CD4-positive, alpha-beta T cell (primary cell): ENCODE data around the gene PDGFC. TPM values are rescaled to one million over a fixed set of nuclear protein-coding genes. Genes with fewer than 3 reads are reported as not detected.

ENCODE experiments used
- ATAC-seq: fragments of 200-7000 bp; cut with Tn5 transposase; one replicate; pipeline ENCODE4 v1.10.0; 2022; ENCODE audit warnings: mild to moderate bottlenecking; ENCODE audit not compliant: poor library complexity
- CTCF ChIA-PET: fragments of 350-600 bp; sonication (Branson Sonifier 250); formaldehyde crosslinking; loops from one replicate; lab custom pipeline; 2021; ENCODE audit warnings: antibody characterized with exemption, inconsistent platforms; lab: Charles Lee
- POLR2A ChIA-PET: fragments of 350-600 bp; sonication (Branson Sonifier 250); formaldehyde crosslinking; loops from one replicate; lab custom pipeline; 2021; ENCODE audit warnings: antibody characterized with exemption, inconsistent platforms; lab: Charles Lee
- DNase-seq, 14 experiments: peaks; one replicate each; pipeline ENCODE4 v3.0.0-alpha.2; 2013 to 2020; ENCODE audit warnings: mixed read lengths in 2 of 14
- H3K27ac ChIP-seq, 2 donors: one replicate each; pipeline versions ENCODE4 v1.5.1 to v1.7.0; 2013; ENCODE audit warnings: low read length in 2 of 2, low read depth in 1 of 2, mild to moderate bottlenecking in 1 of 2
- H3K27me3 ChIP-seq, 2 experiments: 1 replicate in 1 of 2; 2 replicates in 1 of 2; pipeline versions ENCODE4 v1.6.1 to v1.7.0; 2013; ENCODE audit warnings: low read length in 2 of 2, control low read depth in 1 of 2, mild to moderate bottlenecking in 1 of 2, moderate library complexity in 1 of 2; ENCODE audit not compliant: insufficient read depth in 2 of 2, control insufficient read depth in 1 of 2
- H3K36me3 ChIP-seq: one replicate; pipeline ENCODE4 v1.6.1; 2013; ENCODE audit warnings: low read length, control low read depth; ENCODE audit not compliant: insufficient read depth
- H3K4me1 ChIP-seq: one replicate; pipeline ENCODE4 v1.6.1; 2013; ENCODE audit warnings: low read length, control low read depth; ENCODE audit not compliant: insufficient read depth
- H3K4me3 ChIP-seq: one replicate; pipeline ENCODE4 v1.5.1; 2013; ENCODE audit warnings: mild to moderate bottlenecking, low read length, moderate library complexity
- H3K9me3 ChIP-seq, 2 experiments: 1 replicate in 1 of 2; 2 replicates in 1 of 2; pipeline versions ENCODE4 v1.6.1 to v1.7.0; 2013; ENCODE audit warnings: low read length in 2 of 2, mild to moderate bottlenecking in 2 of 2, control low read depth in 1 of 2, moderate library complexity in 1 of 2; ENCODE audit not compliant: control insufficient read depth in 1 of 2, insufficient read depth in 1 of 2
- H3K27ac Mint-ChIP-seq: one replicate; pipeline ENCODE4 v1.8.0; 2020; ENCODE audit warnings: mixed read lengths
- H3K27me3 Mint-ChIP-seq: one replicate; pipeline ENCODE4 v1.8.0; 2021; ENCODE audit warnings: mixed read lengths
- H3K36me3 Mint-ChIP-seq: one replicate; pipeline ENCODE4 v1.8.0; 2021; ENCODE audit warnings: low read depth, mixed read lengths
- H3K4me1 Mint-ChIP-seq: one replicate; pipeline ENCODE4 v1.8.0; 2021; ENCODE audit warnings: low read depth, mixed read lengths
- H3K4me3 Mint-ChIP-seq: one replicate; pipeline ENCODE4 v1.8.0; 2020; ENCODE audit warnings: mild to moderate bottlenecking, mixed read lengths
- H3K9me3 Mint-ChIP-seq: one replicate; pipeline ENCODE4 v1.8.0; 2020; ENCODE audit warnings: mixed read lengths
- intact Hi-C, 2 experiments: fragments of 100-400 bp; cut with DNase I in 1 of 2; cut with micrococcal nuclease in 1 of 2; formaldehyde crosslinking; loops; one replicate each; pipeline versions ENCODE4 v1.15.1 to v1.9.0; 2023 to 2025; cut with DNase I, micrococcal nuclease
- total RNA-seq, 174 experiments: library from RNA in 2 of 174; stranded (reverse) in 2 of 174; gene quantifications; one replicate each; pipeline ENCODE4 v1.2.3 and lab custom pipeline; 2021 to 2026
- TF ChIP-seq, protein P1 (sequence below): fragments of 200-600 bp; IDR thresholded peaks from one replicate; pipeline ENCODE4 v1.8.0; 2022; ENCODE audit warnings: antibody characterized with exemption, mild to moderate bottlenecking

Gene PDGFC
- total RNA-seq, 2 experiments from 2014 or later, result not detected

- intact Hi-C loops, result no loop called here
- POLR2A ChIA-PET, result no interaction called here
- ATAC-seq, result no peak
These were observed 48.1 kb downstream of the PDGFC start for GRCh38 chr4:156923525-156923924.

DNA sequence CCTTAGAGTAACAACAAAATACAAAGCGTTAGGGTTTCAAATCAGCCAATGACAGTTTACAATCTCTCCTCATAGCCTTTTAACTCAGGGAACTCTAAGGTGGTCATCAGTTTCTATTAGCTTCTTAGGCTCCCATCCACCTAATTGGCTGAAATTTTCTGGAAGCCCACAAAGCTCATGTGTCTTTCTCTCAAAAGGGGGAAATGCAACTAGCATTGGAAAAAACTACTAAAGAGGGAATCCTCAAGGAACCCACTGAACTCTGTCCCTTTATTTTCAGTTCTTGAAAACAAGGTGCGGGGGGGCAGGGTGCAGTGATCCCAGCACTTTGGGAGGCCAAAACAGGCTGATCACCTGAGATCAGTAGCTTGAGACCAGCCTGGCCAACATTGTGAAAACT is 56.4 kb downstream of the PDGFC start:
- Mint-ChIP-seq H3K4me1 (no peaks in the 10 kb centered on the region), H3K27ac (no peak overlapping the region)
- H3K4me3 ChIP-seq, result no peak overlapping the region

More at GRCh38 chr4:156923525-156923924, 48.1 kb downstream of the PDGFC start:
- H3K9me3 ChIP-seq, result peaks cover 0 to 4% of the 10 kb centered on the region in 2 experiments
- H3K4me3 Mint-ChIP-seq, result no peak overlapping the region
- no peaks in the 10 kb centered on the region for H3K36me3 ChIP-seq
- H3K36me3 Mint-ChIP-seq, result no peaks in the 10 kb centered on the region
- H3K27me3 Mint-ChIP-seq, result no peaks in the 10 kb centered on the region
- peaks cover 8% of the 10 kb centered on the region for H3K9me3 Mint-ChIP-seq
- CTCF ChIA-PET, result no interaction called here
- no peaks in the 10 kb centered on the region for H3K4me1 Mint-ChIP-seq
- H3K4me1 ChIP-seq, result no peaks in the 10 kb centered on the region
- no peaks in the 10 kb centered on the region for H3K27me3 ChIP-seq
- no peak overlapping the region for H3K27ac ChIP-seq
- H3K27ac Mint-ChIP-seq, result no peak overlapping the region
- TF ChIP-seq, protein P1, sequence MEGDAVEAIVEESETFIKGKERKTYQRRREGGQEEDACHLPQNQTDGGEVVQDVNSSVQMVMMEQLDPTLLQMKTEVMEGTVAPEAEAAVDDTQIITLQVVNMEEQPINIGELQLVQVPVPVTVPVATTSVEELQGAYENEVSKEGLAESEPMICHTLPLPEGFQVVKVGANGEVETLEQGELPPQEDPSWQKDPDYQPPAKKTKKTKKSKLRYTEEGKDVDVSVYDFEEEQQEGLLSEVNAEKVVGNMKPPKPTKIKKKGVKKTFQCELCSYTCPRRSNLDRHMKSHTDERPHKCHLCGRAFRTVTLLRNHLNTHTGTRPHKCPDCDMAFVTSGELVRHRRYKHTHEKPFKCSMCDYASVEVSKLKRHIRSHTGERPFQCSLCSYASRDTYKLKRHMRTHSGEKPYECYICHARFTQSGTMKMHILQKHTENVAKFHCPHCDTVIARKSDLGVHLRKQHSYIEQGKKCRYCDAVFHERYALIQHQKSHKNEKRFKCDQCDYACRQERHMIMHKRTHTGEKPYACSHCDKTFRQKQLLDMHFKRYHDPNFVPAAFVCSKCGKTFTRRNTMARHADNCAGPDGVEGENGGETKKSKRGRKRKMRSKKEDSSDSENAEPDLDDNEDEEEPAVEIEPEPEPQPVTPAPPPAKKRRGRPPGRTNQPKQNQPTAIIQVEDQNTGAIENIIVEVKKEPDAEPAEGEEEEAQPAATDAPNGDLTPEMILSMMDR, result no peak
- DNase-seq, result no peak
- H3K4me3 ChIP-seq, result no peak overlapping the region

GRCh38 chr4:156913234-156913633 is 58.4 kb downstream of the PDGFC start:
- intact Hi-C loops, result no loop called here
- TF ChIP-seq, protein P1, result no peak
- H3K27me3 Mint-ChIP-seq, result no peaks in the 10 kb centered on the region
- POLR2A ChIA-PET, result no interaction called here
- CTCF ChIA-PET, result no interaction called here
- H3K27ac Mint-ChIP-seq, result no peak overlapping the region
- peaks cover 4% of the 10 kb centered on the region for H3K9me3 Mint-ChIP-seq
- Histone ChIP-seq H3K27me3 (no peaks in the 10 kb centered on the region), H3K4me1 (no peaks in the 10 kb centered on the region), H3K9me3 (no peaks in the 10 kb centered on the region), H3K27ac (no peak overlapping the region), H3K36me3 (no peaks in the 10 kb centered on the region), H3K4me3 (no peak overlapping the region)
- DNase-seq (no peak), ATAC-seq (no peak)
- no peaks in the 10 kb centered on the region for H3K36me3 Mint-ChIP-seq
- H3K4me3 Mint-ChIP-seq, result no peak overlapping the region
- H3K4me1 Mint-ChIP-seq, result no peaks in the 10 kb centered on the region

More for the DNA sequence above, 56.4 kb downstream of the PDGFC start:
- H3K27ac ChIP-seq, result no peak overlapping the region
- H3K27me3 Mint-ChIP-seq, result no peaks in the 10 kb centered on the region
- H3K9me3 Mint-ChIP-seq, result peaks cover 4% of the 10 kb centered on the region
- ChIA-PET POLR2A (no interaction called here), CTCF (no interaction called here)
- H3K4me1 ChIP-seq, result no peaks in the 10 kb centered on the region
- DNase-seq (no peak), ATAC-seq (no peak)
- no peaks in the 10 kb centered on the region for H3K36me3 ChIP-seq
- no peaks in the 10 kb centered on the region for H3K36me3 Mint-ChIP-seq
- intact Hi-C loops, result no loop called here
- H3K9me3 ChIP-seq, result no peaks in the 10 kb centered on the region
- H3K27me3 ChIP-seq, result no peaks in the 10 kb centered on the region
- no peak overlapping the region for H3K4me3 Mint-ChIP-seq
- TF ChIP-seq, protein P1, result no peak
